Right renal cortex interstitium (tissue), 3 donors: ENCODE results near the gene ZBED4. TPM values are rescaled to one million over a fixed set of nuclear protein-coding genes. Genes with fewer than 3 reads are reported as not detected.

Experiments used
- DNase-seq, 3 donors: peaks; one replicate each; pipeline ENCODE4 v3.0.0-alpha.2; 2013; ENCODE audit warnings: low read depth in 3 of 3, low spot score in 2 of 3
- polyA plus RNA-seq, 3 donors: library from polyadenylated mRNA; unstranded; fragments of 120-200 nt; gene quantifications; one replicate each; pipeline ENCODE4 v1.2.1, GENCODE V29; 2013; ENCODE audit not compliant: insufficient read length in 3 of 3

ZBED4 gene
- polyA plus RNA-seq, 3 donors = 16.3 to 16.8 (median 16.6) TPM

DNA sequence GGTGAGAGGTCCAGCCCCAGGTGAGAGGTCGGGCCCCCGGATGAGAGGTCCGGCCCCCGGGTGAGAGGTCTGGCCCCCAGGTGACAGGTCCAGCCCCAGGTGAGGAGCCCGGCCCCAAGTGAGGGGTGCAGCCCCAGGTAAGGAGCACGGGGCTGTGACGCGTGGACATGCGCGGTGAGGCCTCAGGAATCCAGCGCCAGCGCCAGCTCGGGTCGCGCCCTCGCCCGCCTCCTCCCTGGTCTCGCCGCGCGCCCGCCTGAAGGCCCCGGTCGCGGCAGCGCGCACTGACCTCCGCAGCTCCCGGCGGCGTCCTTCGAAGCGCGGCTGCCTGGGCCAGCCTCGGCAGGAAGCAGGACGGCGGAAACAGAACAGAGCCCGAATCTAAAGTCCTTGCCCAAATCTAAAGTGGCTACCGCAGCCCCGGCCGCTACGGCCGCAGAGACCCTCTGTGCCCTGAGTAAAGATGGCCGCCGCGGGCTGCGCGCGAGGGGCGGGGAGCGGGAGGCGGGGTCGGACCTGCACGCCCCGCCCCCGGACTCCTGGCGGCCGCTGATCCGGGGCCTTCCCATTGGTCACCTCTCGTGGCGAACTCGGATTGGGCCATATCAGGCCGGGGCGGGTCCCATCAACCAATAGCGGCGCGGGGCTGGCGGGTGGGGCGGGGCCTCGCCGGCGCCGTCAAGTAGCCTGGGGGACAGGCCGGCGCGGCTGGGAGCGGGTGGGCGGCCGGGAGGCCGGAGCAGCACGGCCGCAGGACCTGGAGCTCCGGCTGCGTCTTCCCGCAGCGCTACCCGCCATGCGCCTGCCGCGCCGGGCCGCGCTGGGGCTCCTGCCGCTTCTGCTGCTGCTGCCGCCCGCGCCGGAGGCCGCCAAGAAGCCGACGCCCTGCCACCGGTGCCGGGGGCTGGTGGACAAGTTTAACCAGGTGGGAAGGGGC, 64.6 kb downstream of the ZBED4 start, which contains the start of the genes ALG12 and CRELD2:
ALG12 (minus strand) TSS at position 465 of the 937 bp plus-strand sequence. CDS start 4,673 bp downstream, outside the sequence.
CRELD2 (plus strand) TSS at position 661 of the 937 bp plus-strand sequence; CDS start at position 797, 136 bp downstream.
- DNase-seq = peak; percentile 87 to 93 (median 92)

DNA sequence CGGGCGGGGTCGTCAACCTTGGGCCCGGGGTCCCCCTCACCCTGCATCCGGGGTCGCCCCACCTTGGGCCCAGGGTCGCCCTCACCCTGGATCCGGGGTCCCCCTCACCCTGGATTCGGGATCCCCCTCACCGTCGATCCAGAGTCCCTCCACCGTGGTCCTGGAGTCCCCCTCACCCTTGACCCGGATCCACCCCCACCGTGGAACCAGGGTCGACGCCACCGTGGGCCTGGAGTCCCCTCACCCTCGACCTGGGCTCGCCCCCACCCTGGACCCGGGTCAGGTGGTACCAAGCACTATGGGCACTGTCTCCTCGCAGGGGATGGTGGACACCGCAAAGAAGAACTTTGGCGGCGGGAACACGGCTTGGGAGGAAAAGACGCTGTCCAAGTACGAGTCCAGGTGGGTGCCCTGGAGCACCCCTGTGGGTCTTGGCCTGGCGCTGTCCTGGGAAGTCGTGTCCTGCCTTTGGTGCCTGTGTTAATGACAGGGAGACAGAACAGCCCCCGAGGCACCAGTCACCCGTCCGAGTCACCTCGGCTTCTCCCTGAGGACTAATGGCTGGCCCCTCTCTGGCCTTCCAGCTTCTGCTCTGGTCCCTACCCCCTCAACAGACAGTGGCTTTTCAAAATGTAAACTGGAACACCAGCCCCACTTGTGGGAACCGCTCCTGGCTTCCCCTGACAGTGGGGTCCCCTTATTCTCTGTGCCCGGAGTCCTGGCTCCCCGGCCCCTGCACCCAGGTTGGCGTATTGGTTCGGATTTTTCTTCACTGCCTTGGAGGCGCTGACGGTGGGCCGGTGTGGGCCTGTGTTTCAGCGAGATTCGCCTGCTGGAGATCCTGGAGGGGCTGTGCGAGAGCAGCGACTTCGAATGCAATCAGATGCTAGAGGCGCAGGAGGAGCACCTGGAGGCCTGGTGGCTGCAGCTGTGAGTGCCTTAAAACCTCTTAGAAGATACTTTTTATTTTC, 65.6 kb downstream of the ZBED4 start:
- DNase-seq = no peak

DNA sequence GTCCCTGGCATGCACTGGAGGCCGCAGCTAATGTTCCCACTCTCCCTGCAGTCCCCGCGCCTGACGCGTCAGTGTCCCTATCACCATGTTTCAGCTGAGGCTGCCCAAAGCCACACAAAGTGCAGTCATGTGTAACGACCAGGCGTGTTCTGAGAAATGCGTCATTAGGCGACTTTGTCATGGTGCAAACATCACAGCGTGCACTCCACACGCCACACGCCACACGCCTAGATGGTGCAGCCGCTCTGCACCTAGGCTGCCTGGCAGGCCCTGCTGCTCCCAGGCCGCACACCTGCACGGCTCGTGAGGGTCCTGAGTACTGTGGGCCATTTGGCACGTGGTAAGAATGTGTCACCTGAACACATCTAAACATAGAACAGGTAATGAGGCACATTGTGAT, 67.2 kb downstream of the ZBED4 start:
- DNase-seq = no peak

DNA sequence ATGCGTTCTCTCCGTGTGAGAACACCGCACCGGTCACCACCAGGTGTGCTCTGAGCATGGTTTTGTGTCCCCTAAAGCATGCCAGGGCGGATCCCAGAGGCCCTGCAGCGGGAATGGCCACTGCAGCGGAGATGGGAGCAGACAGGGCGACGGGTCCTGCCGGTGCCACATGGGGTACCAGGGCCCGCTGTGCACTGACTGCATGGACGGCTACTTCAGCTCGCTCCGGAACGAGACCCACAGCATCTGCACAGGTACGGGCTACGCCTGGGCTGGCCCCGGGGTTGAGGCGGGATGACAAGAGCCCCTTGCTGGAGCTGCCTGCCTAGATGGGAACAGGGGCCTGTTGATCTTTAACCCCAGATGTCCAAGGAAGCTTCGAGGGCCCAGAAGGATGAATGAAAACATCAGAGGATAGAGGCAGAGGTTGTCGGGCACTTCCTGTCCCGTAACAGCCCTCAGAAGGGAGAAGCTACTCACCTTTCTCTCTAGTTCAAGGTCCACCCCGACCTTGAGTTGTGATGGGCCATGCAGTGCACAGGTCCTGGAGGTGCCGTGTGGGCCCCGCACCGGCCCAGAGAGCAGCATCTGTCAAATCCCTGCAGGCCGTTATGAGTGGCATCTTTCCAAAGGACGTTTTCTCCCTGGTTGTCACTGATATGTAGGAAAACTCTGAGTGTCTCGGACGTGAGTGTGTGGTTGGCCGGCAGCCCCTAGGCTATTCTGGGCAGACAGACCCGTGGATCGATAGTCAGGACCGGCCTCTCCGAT, 68.0 kb downstream of the ZBED4 start:
- DNase-seq = no peak

DNA sequence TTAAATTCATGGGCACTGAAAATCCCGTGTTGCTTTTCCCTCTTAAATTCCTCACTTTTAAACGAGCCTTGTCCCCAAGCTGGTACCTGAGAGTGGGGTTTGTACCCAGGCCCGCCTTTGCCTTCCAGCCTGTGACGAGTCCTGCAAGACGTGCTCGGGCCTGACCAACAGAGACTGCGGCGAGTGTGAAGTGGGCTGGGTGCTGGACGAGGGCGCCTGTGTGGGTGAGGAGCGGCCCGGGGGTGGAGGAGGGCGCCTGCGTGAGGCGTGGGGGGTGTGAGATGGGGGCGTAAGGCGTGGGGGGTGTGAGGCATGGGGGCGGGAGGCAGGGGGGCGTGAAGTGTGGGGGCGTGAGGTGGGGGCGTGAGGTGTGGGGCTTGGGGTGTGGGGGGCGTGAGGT, 68.8 kb downstream of the ZBED4 start:
- DNase-seq = no peak

DNA sequence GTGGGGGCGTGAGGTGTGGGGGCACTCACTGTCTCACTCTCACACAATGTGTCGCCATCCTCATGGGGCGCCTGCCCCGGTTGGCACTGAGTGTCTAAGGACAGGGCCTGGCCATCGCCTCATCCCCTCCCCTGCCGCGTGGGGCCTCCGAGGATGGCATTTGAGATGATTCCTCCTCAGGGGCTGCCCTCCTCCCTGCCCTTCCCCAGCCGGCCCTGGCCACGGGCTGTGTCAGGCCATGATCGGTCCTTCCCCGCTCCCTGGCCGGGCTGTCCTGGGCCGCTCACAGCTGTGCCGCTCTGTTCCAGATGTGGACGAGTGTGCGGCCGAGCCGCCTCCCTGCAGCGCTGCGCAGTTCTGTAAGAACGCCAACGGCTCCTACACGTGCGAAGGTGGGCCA, 69.3 kb downstream of the ZBED4 start:
- no peak for DNase-seq

DNA sequence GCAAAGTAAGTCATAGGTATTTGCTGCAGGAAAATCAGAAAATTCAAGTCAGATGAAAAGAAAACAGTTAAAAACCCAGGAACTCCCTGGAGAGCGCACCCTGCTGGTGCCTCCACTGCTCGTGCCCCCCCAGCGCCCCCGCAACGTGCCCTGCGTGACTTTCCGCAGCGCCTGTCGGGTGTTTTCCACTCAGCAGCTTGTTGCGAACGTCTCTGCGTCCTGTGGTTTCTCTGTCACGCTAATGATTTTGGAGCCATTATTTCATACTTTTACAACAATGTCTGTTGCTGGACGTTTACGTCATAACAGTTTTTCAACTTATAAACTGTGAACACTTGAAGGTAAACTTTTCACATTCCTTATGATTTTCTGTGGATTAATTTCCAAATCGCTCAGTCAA, 69.8 kb downstream of the ZBED4 start:
- DNase-seq = no peak

DNA sequence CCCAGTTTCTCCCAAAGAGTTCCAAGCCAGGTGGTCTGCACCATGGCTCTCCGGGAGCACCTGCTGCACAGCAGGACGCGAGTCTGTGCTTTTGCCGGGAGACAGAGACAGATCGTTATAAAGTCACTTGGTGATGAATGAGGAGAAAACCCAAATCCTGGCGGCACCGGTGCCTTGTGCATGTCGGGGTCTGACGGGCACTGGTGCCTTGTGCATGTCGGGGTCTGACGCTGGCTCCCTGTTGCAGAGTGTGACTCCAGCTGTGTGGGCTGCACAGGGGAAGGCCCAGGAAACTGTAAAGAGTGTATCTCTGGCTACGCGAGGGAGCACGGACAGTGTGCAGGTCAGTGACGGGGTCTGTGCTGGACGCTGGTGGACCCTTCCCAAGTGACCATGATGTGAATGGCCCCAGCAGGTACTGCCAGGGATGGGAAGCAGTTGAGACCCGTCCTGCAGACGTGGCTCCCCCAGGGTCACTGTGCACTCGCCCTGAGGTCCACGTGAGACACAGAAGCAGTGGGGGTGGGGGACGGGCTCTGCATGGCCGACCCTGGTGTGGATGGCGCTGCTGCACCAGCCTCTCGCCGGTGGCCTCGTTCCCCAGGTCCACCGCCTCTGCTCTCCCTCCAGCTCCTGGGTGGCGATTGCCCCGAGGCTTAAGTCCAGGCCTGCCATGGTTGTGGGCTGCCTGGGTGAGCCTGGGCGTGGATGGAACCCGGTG, 70.6 kb downstream of the ZBED4 start:
- no peak for DNase-seq

DNA sequence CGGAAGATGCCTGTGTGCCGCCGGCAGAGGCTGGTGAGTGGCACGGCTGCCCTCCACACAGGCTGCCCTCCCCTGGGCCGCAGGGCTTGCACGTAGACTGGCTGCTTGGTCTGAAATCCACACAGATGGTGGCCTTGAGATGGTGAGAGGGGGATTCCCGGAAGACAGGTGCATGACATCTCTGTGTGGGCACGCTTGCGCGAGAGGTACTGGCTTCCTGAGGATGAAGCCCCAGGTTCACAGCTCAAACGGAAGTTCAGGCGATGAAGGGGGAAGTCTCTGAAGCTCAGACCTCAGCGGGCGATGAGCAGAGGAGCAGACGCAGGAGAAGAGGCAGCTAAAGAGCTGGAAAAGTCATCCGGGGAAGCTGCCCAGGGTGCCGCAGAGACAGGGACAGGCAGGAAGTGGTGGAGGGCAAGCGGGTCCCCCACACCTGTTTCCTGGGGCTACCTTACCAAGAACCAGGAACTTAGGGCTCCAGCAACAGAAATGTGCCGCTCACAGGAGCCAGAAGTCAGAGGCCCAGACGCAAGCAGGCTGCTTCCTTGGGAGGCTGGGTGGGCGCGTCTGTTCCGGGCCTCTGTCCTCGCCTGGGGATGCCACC, 72.0 kb downstream of the ZBED4 start:
- DNase-seq = no peak

DNA sequence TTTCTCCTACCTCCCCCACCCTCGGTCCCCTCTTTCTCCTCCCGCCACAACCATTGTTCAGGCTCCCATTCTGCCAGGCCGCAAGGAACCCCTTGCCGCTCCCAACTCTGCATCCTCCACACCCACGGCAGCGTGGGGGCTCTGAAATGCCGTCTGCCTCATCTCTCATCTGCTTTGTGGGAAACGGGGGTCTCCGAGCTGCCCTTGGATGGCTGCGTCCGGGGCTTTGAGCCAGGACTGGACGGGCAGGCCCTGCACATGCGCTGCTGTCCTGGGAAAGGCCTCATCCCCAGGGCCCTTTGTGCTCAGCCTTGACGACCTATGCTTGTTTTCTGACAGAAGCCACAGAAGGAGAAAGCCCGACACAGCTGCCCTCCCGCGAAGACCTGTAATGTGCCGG, 73.3 kb downstream of the ZBED4 start:
- no peak for DNase-seq

DNA sequence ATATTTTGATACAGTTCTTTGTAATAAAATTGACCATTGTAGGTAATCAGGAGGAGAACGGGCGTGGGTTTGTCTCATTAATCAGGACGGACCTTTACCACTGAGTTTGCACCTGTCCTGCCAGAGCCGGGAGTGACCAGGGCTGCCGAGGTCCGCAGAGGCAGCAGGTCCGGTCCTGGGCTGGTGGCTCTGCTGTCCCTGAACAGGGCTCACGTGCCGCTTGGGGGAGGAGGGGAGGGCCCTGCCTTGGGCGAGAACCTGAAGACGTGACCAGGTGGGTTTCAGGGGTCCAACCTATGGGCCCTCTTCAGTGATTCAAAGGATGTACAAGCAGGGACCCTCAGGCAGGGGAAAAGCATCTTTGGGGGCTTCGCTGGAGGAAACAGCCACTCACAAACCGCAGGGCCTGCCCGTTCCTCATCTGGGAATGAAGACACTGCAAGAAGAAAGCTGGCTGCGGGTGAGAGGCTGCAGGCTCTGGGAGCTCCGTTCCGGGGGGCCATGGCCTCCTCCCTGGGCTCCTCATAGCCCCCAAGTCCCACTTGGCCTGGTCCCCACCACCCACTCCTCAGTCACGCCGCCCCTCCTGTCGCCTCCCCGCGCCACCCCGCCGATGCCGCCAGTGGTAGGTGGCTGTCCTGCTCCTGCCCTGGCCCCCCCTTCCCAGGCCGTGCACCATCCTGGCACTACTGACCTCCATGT, 74.0 kb downstream of the ZBED4 start:
- no peak for DNase-seq

DNA sequence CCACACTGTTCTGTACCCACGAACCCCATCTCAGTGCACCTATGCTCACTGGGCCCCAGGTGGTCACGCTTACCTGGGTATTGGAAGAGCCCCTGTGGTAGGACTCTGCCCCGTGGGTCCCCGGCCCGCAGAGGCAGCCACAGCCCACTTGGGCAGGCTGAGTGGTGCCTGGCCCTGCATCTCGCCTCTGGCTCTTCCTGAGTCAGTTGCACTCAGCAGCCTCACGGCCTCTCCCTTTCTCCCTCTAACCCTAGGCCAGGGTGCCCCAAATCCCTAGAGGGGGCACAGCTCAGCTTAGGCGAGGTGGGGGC, 74.5 kb downstream of the ZBED4 start:
- no peak for DNase-seq

DNA sequence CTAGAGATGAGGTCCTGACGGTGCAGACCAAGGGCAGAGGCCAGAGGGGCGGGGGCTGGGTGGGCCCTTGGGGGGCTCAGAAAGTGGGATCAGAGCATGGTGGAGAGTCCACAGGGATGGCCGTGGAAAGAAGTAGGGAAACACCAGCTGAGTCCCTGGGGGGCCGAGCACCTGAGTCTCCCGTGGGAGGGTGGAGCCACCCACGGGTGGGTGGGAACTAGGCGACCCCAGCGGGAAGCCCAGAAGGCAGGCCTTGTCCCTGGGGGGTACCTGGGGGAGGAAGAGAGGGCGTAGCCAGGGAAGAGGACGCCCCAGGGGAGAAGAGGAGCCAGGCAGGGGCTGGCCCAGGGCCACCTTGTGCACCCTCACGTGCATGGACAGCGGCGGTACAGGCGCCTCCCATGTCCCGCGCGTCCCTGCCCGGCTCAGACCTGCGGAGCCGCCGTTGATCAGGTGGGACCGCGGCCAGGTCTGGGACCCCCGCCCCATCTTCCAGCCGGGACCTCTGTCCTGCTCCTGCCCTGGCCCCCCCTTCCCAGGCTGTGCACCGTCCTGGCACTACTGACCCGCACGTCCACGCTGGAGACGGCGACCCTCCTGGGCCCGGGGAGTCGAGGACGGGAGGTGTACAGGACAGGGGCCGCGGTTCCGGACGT, 75.0 kb downstream of the ZBED4 start:
- no peak for DNase-seq

DNA sequence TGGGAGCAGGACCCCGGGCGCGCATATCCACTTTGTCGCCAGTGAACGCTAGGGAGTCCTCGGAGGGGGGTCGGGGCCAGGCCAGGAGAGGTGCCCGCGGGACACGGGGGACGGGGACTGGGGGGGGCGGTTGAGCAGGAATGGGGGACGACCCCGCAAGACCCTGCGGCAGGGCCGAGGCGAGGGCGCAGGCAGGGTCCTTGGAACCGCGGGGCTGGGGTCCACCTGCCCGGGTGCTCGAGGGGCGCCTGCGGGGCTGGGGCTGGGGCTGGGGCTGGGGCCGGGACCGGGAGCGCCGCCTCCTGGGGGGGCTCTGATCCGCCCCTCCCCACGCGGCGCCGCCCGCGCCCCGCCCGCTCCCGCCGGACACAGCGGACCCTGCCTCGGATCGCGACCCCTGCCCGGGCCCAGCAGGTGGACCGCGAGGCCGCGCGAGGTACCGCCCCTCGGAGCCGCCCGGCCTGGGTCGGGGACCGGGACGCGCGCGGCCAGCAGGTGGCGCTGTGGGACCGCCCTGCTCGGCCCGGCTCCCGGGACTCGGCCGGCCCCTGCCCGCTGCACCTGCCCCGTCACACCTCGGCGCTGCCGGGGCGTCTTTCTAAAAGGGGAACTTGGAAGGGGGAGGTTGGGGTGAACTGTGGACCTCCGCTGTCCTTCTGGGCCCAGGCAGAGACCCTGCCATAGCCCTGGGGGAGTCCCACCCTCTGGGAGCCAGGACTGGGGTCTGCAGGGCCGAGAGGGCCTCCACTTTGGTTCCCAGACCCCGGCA, 75.8 kb downstream of the ZBED4 start:
- DNase-seq = no peak

DNA sequence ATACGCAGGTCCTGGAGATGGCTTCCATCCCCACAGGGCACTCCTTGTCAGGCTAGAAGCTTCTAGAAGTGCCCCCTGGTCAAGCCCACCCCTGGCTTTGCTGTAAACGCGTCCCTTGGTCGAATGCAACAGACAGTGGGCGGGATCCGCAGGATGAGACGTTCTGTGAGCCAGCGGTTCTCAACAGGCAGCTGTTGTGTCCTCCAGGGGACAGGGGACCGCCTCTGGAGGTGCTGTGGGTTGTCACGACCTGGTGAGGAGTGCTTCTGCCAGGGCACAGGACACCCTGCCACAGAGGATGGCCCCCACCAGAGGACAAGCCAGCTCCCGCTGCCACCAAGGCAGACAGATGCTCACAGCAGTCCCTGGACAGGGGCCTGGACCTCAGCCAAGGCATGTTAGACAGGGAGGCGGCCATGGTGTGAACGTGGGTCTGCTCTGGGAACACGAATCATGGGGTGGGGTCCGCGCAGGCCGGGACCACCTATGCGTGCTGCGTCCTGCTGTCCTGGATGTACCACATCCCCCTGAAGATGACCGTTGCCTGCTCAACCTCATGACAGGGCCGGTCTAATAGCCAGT, 76.4 kb downstream of the ZBED4 start:
- no peak for DNase-seq

DNA sequence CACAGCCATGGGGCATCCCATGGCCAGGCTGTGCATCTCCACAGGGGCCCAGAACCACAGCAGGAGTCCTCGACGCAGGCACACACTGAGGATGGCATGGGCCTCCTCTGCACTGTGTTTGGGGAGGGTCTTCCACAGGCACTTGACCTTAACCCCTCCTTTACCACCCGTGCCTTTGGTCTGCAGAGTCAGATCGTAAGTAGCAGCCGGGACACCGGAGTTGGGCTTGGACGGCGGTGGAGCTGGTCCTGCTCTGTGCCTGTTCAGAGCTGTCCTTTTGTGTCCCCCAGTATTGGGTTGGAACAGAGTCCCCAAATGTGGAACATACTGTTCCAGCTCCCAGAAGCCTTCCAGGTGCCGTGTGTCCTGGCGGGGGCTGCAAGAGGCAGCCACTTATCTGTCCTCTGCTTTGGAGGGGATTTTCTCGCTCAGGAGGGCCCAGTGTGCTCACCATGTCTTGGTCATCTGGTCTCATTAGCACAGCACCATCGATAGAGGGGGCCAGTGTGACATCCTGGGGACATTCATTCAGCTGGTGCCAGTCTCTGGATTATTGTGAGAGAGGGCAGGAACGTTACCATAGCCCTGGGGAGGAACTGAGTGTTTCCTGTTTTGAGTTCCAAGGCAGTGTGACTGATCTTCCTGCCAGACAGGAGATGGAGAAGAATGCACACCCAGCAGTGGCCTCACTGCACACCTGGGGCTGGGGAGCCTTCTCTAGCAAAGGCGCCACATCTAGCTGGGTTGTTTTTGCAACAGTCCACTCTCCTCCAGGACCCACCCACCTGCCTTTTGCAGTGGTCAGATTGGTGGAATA, 77.2 kb downstream of the ZBED4 start:
- DNase-seq = no peak
